ENCODE results near the gene SLC35F1. TPM values are rescaled to one million over a fixed set of nuclear protein-coding genes. Genes with fewer than 3 reads are reported as not detected.

SLC35F1 gene
- total and polyA plus RNA-seq, 10 of the 15 experiments (the other 5 are each of a cell fraction or from before 2014, with no cell fraction given) = 0.01 TPM; not detected in 9

GRCh38 chr6:117924690-117925089 lies 17.6 kb downstream of the SLC35F1 start:
- no peaks in the 10 kb centered on the region for H4K20me1 ChIP-seq (ENCODE audit: control insufficient read depth, insufficient read depth)
- DNase-seq (ENCODE audit: low read depth, low spot score) (no peak), ATAC-seq (no peak), FAIRE-seq (no peak)
- ChIA-PET RAD21 (ENCODE audit: unreplicated experiment) (no interaction called here), POLR2A (no interaction called here), SMC1A (ENCODE audit: uncharacterized antibody, unreplicated experiment) (interaction anchor here (0.9 to 1.7 kb wide), 2 partner anchors 10 to 25 kb away, joined by 3 to 4 read pairs; no protein-coding TSS in a partner anchor), CTCF (no interaction called here)
- TF ChIP-seq STAT3 (IDR thresholded peaks at IDR 0.05; ENCODE audit: low read depth, low read length) = no peak
- no peak for TF ChIP-seq NR2C2 (IDR thresholded peaks at IDR 0.05; ENCODE audit: borderline replicate concordance, control insufficient read depth, insufficient read length, low read depth)
- no peak for TF ChIP-seq EZH2 (IDR thresholded peaks at IDR 0.05; ENCODE audit: borderline replicate concordance, control insufficient read depth, low read depth, low read length)
- TF ChIP-seq HDAC6 (IDR thresholded peaks at IDR 0.05; ENCODE audit: unreplicated experiment) = no peak
- TF ChIP-seq MTA3 (IDR thresholded peaks at IDR 0.05; ENCODE audit: borderline replicate concordance, low read length) = no peak
- no peak for TF ChIP-seq MEF2B (IDR thresholded peaks at IDR 0.05; ENCODE audit: partially characterized antibody, poor library complexity, severe bottlenecking)
- TF ChIP-seq ZNF217 (IDR thresholded peaks at IDR 0.05) = no peak
- TF ChIP-seq IRF4 (IDR thresholded peaks at IDR 0.05; ENCODE audit: low read depth, low read length) = no peak
- no peak for TF ChIP-seq NR2F1 (conservative IDR thresholded peaks at IDR 0.05)
- no peak for TF ChIP-seq PAX8 (IDR thresholded peaks at IDR 0.05)
- TF ChIP-seq IKZF2 (IDR thresholded peaks at IDR 0.05) = no peak
- TF ChIP-seq ZNF592 (IDR thresholded peaks at IDR 0.05) = no peak
- TF ChIP-seq MEF2A (IDR thresholded peaks at IDR 0.05; ENCODE audit: insufficient read depth, low read depth, low read length) = no peak
- no peak for TF ChIP-seq USF1 (IDR thresholded peaks at IDR 0.05; ENCODE audit: borderline replicate concordance, extremely low read length, insufficient read depth, low read depth, low read length)
- no peak for TF ChIP-seq NFXL1 (IDR thresholded peaks at IDR 0.05; ENCODE audit: borderline replicate concordance)
- no peak for TF ChIP-seq HCFC1 (IDR thresholded peaks at IDR 0.05; ENCODE audit: low read length)
- TF ChIP-seq ZNF207 (IDR thresholded peaks at IDR 0.05; ENCODE audit: borderline replicate concordance) = no peak
- no peak for TF ChIP-seq PML (IDR thresholded peaks at IDR 0.05; ENCODE audit: low read length)
- TF ChIP-seq SMAD1 (IDR thresholded peaks at IDR 0.05; ENCODE audit: low read depth, partially characterized antibody) = no peak
- no peak for TF ChIP-seq KDM1A (IDR thresholded peaks at IDR 0.05; ENCODE audit: borderline replicate concordance)
- intact Hi-C loops (cut with micrococcal nuclease; ENCODE audit: unreplicated experiment) (no loop called here), in situ Hi-C loops (cut with MboI) (no loop called here)
- H3K9ac ChIP-seq (ENCODE audit: control insufficient read depth, insufficient read depth, low read length) = no peak overlapping the region
- H3K27ac ChIP-seq (ENCODE audit: control insufficient read depth, insufficient read depth) = no peak overlapping the region
- no peak overlapping the region for H2AFZ ChIP-seq (ENCODE audit: control insufficient read depth, low read depth, low read length)
- no TSS peak for BruUV-seq (replicated peaks)
- peaks cover 4% of the 10 kb centered on the region; the same call in 2 of the 3 replicates for H3K9me3 ChIP-seq (replicated peaks; ENCODE audit: control insufficient read depth, insufficient read depth, low read length)
- 22% methylated on average over 2 of the region's 2 CpGs for WGBS (ENCODE audit: insufficient coverage, insufficient replicate concordance, low lambda C conversion rate, missing lambda C conversion rate)
- peaks cover 0 to 6% of the 10 kb centered on the region in 2 experiments; a peak in 3 of 4 replicates for H3K27me3 ChIP-seq (replicated peaks in 1 of 2; ENCODE audit: control insufficient read depth in 2 of 2, insufficient read depth in 2 of 2, low read length in 1 of 2)
- H3K36me3 ChIP-seq (ENCODE audit: control insufficient read depth in 2 of 2, insufficient read depth in 2 of 2, low read length in 1 of 2) = no peaks in the 10 kb centered on the region
- H3K4me3 ChIP-seq = no peak overlapping the region
- no peaks in the 10 kb centered on the region for H3K79me2 ChIP-seq (ENCODE audit: control insufficient read depth, insufficient read depth, low read length)
- H3K4me2 ChIP-seq (ENCODE audit: control insufficient read depth, insufficient read depth) = no peak overlapping the region
- no peaks in the 10 kb centered on the region for H3K4me1 ChIP-seq (ENCODE audit: control insufficient read depth, insufficient read depth, low read length)
